Cardiac fibroblast (primary cell): Measurements from ENCODE around the gene SLC23A2.
"Not testable (repeated sequence)": the region's sequence is repeated elsewhere in the genome, so short reads cannot be mapped to it uniquely, and the experiment has no call there.

Source experiments
- DNase-seq, 2 donors: peaks; one replicate each; pipeline versions ENCODE4 v3.0.0 to v3.0.0-alpha.2; 2010; ENCODE audit warnings: low read depth in 2 of 2
- H3K4me3 ChIP-seq, 2 donors: replicated peaks in 1 of 2; 1 replicate in 1 of 2; 2 replicates in 1 of 2; pipeline ENCODE4 v1.5.1; 2011; ENCODE audit warnings: low read depth in 2 of 2, low read length in 2 of 2, mild to moderate bottlenecking in 2 of 2, moderate library complexity in 1 of 2
- CTCF ChIP-seq: IDR thresholded peaks from one replicate; pipeline ENCODE4 v1.5.1; 2011; ENCODE audit warnings: low read depth, mild to moderate bottlenecking, low read length, inconsistent platforms

The SLC23A2 gene

GRCh38 chr20:4853757-4854560 is 147.4 kb downstream of the SLC23A2 start:
- no peak for DNase-seq
- no peak for TF ChIP-seq CTCF
- no peak overlapping the region for H3K4me3 ChIP-seq

- H3K4me3 ChIP-seq: no peak overlapping the region
- no peak for DNase-seq
- no peak for TF ChIP-seq CTCF
These were observed 148.3 kb downstream of the SLC23A2 start for GRCh38 chr20:4853004-4853403.

GRCh38 chr20:4850960-4851359 is 150.3 kb downstream of the SLC23A2 start:
- DNase-seq: no peak
- no peak overlapping the region for H3K4me3 ChIP-seq
- TF ChIP-seq CTCF: no peak

- H3K4me3 ChIP-seq, DNase-seq: not testable (repeated sequence)
These were observed 152.5 kb downstream of the SLC23A2 start for GRCh38 chr20:4848829-4849228.

- no peak for DNase-seq
- H3K4me3 ChIP-seq: no peak overlapping the region
- no peak for TF ChIP-seq CTCF
These were observed 153.3 kb downstream of the SLC23A2 start for GRCh38 chr20:4848041-4848440.

GRCh38 chr20:4846821-4847220 is 154.5 kb downstream of the SLC23A2 start:
- DNase-seq: no peak
- no peak for TF ChIP-seq CTCF

GRCh38 chr20:4844751-4845465 is 156.4 kb downstream of the SLC23A2 start:
- no peak overlapping the region for H3K4me3 ChIP-seq
- DNase-seq: no peak
- TF ChIP-seq CTCF: no peak

More at GRCh38 chr20:4846821-4847220, 154.5 kb downstream of the SLC23A2 start:
- H3K4me3 ChIP-seq: no peak overlapping the region
